ENCODE measurements around the gene SLC26A4. TPM values are rescaled to one million over a fixed set of nuclear protein-coding genes. Genes with fewer than 3 reads are reported as not detected.

The SLC26A4 gene
- 1.1 and 1.3 TPM in 2 replicates for total RNA-seq

GRCh38 chr7:107660381-107661080, at the start of gene SLC26A4:
Gene SLC26A4 (plus strand): TSS chr7:107660828. CDS start chr7:107661642, 814 bp downstream.

GRCh38 chr7:107743567-107744344, 83.1 kb downstream of the SLC26A4 start, which contains the start of gene CBLL1:
Gene CBLL1 (plus strand): TSS chr7:107744142. CDS start chr7:107744164, 22 bp downstream.

Other genes starting within 250 kb of the SLC26A4 start
- gene GPR22, start 190.8 kb upstream of the SLC26A4 start, total RNA-seq = not detected in 2 replicates
- 46.3 and 53.4 TPM in 2 replicates for gene COG5, start 96.9 kb upstream of the SLC26A4 start, total RNA-seq
- gene DUS4L, start 96.9 kb upstream of the SLC26A4 start, total RNA-seq = 9.7 and 11.1 TPM in 2 replicates
- 214 and 266 TPM in 2 replicates for gene BCAP29, start 80.6 kb upstream of the SLC26A4 start, total RNA-seq
- 13.1 and 22.9 TPM in 2 replicates for gene CBLL1, start 83.3 kb downstream of the SLC26A4 start, total RNA-seq
- not detected in 2 replicates for gene SLC26A3, start 142.4 kb downstream of the SLC26A4 start, total RNA-seq
- 71.9 and 74.7 TPM in 2 replicates for gene DLD, start 230.4 kb downstream of the SLC26A4 start, total RNA-seq

Data from mammary microvascular endothelial cell (primary cell).